Mucosa of rectum (tissue), 2 donors: ENCODE data around the gene SIK3.

Source experiments
- H3K27ac ChIP-seq, 2 donors: one replicate each; pipeline ENCODE4 v1.7.0; 2013; ENCODE audit warnings: inconsistent platforms in 2 of 2, low read depth in 2 of 2, low read length in 2 of 2
- H3K27me3 ChIP-seq, 2 donors: one replicate each; pipeline ENCODE4 v1.7.0; 2013; ENCODE audit warnings: low read length in 2 of 2; ENCODE audit not compliant: control insufficient read depth in 2 of 2, insufficient read depth in 2 of 2
- H3K36me3 ChIP-seq, 2 donors: one replicate each; pipeline ENCODE4 v1.7.0; 2013; ENCODE audit warnings: low read length in 2 of 2; ENCODE audit not compliant: control insufficient read depth in 2 of 2, insufficient read depth in 2 of 2
- H3K4me1 ChIP-seq, 2 donors: one replicate each; pipeline ENCODE4 v1.7.0; 2013; ENCODE audit warnings: low read length in 2 of 2, mild to moderate bottlenecking in 1 of 2; ENCODE audit not compliant: control insufficient read depth in 2 of 2, insufficient read depth in 2 of 2
- H3K4me3 ChIP-seq, 2 donors: one replicate each; pipeline ENCODE4 v1.7.0; 2013; ENCODE audit warnings: low read length in 2 of 2
- H3K9ac ChIP-seq, 2 donors: one replicate each; pipeline ENCODE4 v1.7.0; 2013; ENCODE audit warnings: low read length in 2 of 2, low read depth in 1 of 2, mild to moderate bottlenecking in 1 of 2
- H3K9me3 ChIP-seq, 2 donors: one replicate each; pipeline ENCODE4 v1.7.0; 2013; ENCODE audit warnings: low read length in 2 of 2; ENCODE audit not compliant: control insufficient read depth in 2 of 2
- donor health status: healthy.
- donor health status: Normal muscosa, but diverticular disease.

The SIK3 gene

DNA sequence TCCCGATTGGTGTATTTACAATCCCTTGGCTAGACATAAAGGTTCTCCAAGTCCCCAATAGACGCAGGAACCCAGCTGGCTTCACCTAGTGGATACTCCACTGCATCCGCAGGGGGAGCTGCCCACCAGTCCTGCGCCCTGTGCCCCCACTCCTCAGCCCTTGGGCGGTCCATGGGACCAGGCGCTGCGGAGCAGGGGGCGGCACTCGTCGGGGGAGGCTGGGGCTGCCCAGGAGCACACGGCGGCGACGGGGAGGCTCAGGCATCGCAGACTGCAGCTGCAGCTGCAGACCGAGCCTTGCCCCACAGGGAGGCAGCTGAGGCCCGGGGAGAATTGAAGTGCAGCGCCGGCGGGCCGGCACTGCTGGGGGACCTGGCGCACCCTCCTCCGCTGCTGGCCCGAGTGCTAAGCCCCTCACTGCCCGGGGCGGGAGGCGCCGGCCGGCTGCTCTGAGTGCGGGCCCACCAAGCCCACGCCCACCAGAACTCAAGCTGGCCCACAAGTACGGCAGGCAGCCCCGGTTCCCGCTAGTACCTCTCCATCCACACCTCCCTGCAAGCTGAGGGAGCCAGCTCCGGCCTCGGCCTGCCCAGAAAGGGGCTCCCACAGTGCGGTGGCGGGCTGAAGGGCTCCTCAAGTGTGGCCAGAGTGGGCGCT is 12.2 kb upstream of the SIK3 start:
- Histone ChIP-seq H3K9ac (no peak overlapping the region), H3K4me3 (no peak overlapping the region), H3K27me3 (no peaks in the 10 kb centered on the region), H3K36me3 (no peaks in the 10 kb centered on the region), H3K4me1 (peaks cover 0 to 2% of the 10 kb centered on the region in 2 donors), H3K9me3 (no peaks in the 10 kb centered on the region), H3K27ac (no peak overlapping the region)

- no peaks in the 10 kb centered on the region for H3K9me3 ChIP-seq
- H3K27ac ChIP-seq: no peak overlapping the region
- peaks cover 0 to 2% of the 10 kb centered on the region in 2 donors for H3K4me1 ChIP-seq
- H3K9ac ChIP-seq: no peak overlapping the region
- H3K36me3 ChIP-seq: no peaks in the 10 kb centered on the region
- H3K4me3 ChIP-seq: no peak overlapping the region
- no peaks in the 10 kb centered on the region for H3K27me3 ChIP-seq
Observed at GRCh38 chr11:117107701-117108590, 9.7 kb upstream of the SIK3 start.

- no peak overlapping the region for H3K27ac ChIP-seq
- no peak overlapping the region for H3K9ac ChIP-seq
Observed at GRCh38 chr11:117100556-117100955, 2.3 kb upstream of the SIK3 start.

GRCh38 chr11:117099696-117100095 is 1.5 kb upstream of the SIK3 start:
- no peaks in the 10 kb centered on the region for H3K36me3 ChIP-seq
- peak overlapping the region in 1 of 2 donors; percentile 93 for H3K27ac ChIP-seq
- H3K4me3 ChIP-seq: no peak overlapping the region
- no peaks in the 10 kb centered on the region for H3K9me3 ChIP-seq
- H3K27me3 ChIP-seq: no peaks in the 10 kb centered on the region
- H3K9ac ChIP-seq: no peak overlapping the region
- H3K4me1 ChIP-seq: peaks cover 28% of the 10 kb centered on the region in 2 donors

More at GRCh38 chr11:117100556-117100955, 2.3 kb upstream of the SIK3 start:
- Histone ChIP-seq H3K4me3 (no peak overlapping the region), H3K9me3 (no peaks in the 10 kb centered on the region), H3K27me3 (no peaks in the 10 kb centered on the region), H3K4me1 (peaks cover 21 to 24% of the 10 kb centered on the region in 2 donors), H3K36me3 (no peaks in the 10 kb centered on the region)

DNA sequence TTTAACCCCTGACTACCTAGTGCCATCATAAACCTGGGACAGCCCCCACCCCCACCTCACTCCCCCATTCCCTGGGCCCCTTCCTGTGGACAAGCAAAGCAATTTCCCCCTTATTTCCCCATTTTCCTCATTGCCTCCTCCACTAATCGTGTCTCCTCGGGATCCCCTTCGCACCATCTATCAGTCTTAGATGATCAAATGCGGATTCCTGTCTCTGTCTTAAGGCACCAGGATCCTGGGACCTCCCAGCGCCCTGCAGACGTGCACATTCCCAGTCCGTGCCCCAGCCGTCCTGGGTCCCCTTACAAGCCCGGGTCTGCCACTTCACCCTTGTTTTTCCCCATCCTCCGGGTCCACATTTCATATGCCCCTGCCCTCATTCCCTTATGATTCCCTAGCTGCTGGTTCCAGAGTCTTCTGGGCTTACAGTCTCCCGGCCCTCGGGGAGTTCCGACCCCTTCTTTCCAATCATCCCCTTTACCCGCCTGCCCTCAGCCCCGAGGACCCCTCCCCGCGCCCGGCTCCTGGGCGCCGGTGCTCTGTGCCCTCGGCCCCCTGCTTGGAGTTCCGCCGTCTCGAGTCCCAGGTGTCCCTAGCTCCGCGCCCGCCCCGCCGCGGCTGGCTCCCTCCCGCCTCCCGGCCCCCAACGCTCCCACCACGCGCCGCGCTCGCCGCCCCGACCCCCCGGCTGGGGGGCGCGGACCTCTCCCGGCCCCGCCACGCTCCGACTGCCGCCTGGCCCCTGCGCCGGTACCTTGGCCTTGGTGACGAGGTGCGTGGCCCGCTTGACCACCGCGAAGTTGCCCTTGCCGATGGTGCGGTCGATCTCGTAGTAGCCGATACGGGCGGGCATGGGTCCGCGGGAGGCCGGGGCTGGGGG is 599 bp downstream of the SIK3 start:
- H3K36me3 ChIP-seq: no peaks in the 10 kb centered on the region
- H3K4me3 ChIP-seq: peak overlapping the region; percentile 84 to 91
- no peaks in the 10 kb centered on the region for H3K27me3 ChIP-seq
- H3K4me1 ChIP-seq: peaks cover 28 to 33% of the 10 kb centered on the region in 2 donors
- H3K27ac ChIP-seq: peak overlapping the region; percentile 86 to 89
- no peaks in the 10 kb centered on the region for H3K9me3 ChIP-seq
- H3K9ac ChIP-seq: peak overlapping the region; percentile 89 to 91

- H3K27ac ChIP-seq: peak overlapping the region; percentile 86 to 89
- peak overlapping the region; percentile 84 to 91 for H3K4me3 ChIP-seq
- H3K4me1 ChIP-seq: peaks cover 28 to 33% of the 10 kb centered on the region in 2 donors
- H3K36me3 ChIP-seq: no peaks in the 10 kb centered on the region
- H3K27me3 ChIP-seq: no peaks in the 10 kb centered on the region
- peak overlapping the region; percentile 89 to 91 for H3K9ac ChIP-seq
- H3K9me3 ChIP-seq: no peaks in the 10 kb centered on the region
Observed at GRCh38 chr11:117097014-117097388, 1.2 kb downstream of the SIK3 start.

- Histone ChIP-seq H3K9me3 (no peaks in the 10 kb centered on the region), H3K36me3 (no peaks in the 10 kb centered on the region), H3K9ac (peak overlapping the region; percentile 27 to 89), H3K27ac (peak overlapping the region; percentile 56 to 89), H3K4me3 (peak overlapping the region; percentile 84 to 91), H3K27me3 (no peaks in the 10 kb centered on the region), H3K4me1 (peaks cover 28 to 33% of the 10 kb centered on the region in 2 donors)
Observed at GRCh38 chr11:117096201-117096991, 1.8 kb downstream of the SIK3 start.

GRCh38 chr11:117095284-117096161 is 2.7 kb downstream of the SIK3 start:
- H3K4me3 ChIP-seq: peak overlapping the region in 1 of 2 donors; percentile 91
- H3K27me3 ChIP-seq: no peaks in the 10 kb centered on the region
- H3K36me3 ChIP-seq: no peaks in the 10 kb centered on the region
- H3K9ac ChIP-seq: peak overlapping the region; percentile 14 to 18
- H3K27ac ChIP-seq: peak overlapping the region; percentile 26 to 56
- peaks cover 28 to 33% of the 10 kb centered on the region in 2 donors for H3K4me1 ChIP-seq
- no peaks in the 10 kb centered on the region for H3K9me3 ChIP-seq
